GM23248 (cell line): Measurements from ENCODE around the gene PHLDB2. TPM values are rescaled to one million over a fixed set of nuclear protein-coding genes. Genes with fewer than 3 reads are reported as not detected.
A peak's percentile ranks its signal among the peaks of the same experiment; 100 is the strongest.

Experiments
- DNase-seq: peaks from one replicate; pipeline ENCODE4 v3.0.0-alpha.2; 2015
- H2AFZ ChIP-seq: fragments of 200-600 bp; sonication (generic); 2 replicates; pipeline ENCODE4 v1.6.1; 2016; ENCODE audit warnings: antibody characterized with exemption
- H3F3A ChIP-seq: fragments of 200-600 bp; sonication (generic); 2 replicates; pipeline ENCODE4 v1.6.1; 2016; ENCODE audit warnings: mild to moderate bottlenecking, antibody characterized with exemption, mixed run types; ENCODE audit not compliant: insufficient read depth
- H3K27ac ChIP-seq: fragments of 200-600 bp; sonication (generic); 2 replicates; pipeline ENCODE4 v1.5.1; 2016; ENCODE audit warnings: mild to moderate bottlenecking
- H3K27me3 ChIP-seq: fragments of 200-600 bp; sonication (generic); replicated peaks from 2 replicates; pipeline ENCODE4 v1.6.1; 2016; ENCODE audit warnings: mild to moderate bottlenecking; ENCODE audit not compliant: insufficient read depth
- H3K36me3 ChIP-seq: fragments of 200-600 bp; sonication (generic); 2 replicates; pipeline ENCODE4 v1.6.1; 2016; ENCODE audit warnings: low read depth, mild to moderate bottlenecking
- H3K4me1 ChIP-seq: fragments of 200-600 bp; sonication (generic); 2 replicates; pipeline ENCODE4 v1.6.1; 2016; ENCODE audit warnings: mild to moderate bottlenecking; ENCODE audit not compliant: insufficient read depth
- H3K4me2 ChIP-seq: fragments of 200-600 bp; sonication (generic); one replicate; pipeline ENCODE4 v1.6.1; 2016; ENCODE audit warnings: mild to moderate bottlenecking; ENCODE audit not compliant: unreplicated experiment
- H3K4me3 ChIP-seq: fragments of 200-600 bp; sonication (generic); 2 replicates; pipeline ENCODE4 v1.5.1; 2016; ENCODE audit warnings: mild to moderate bottlenecking
- H3K79me2 ChIP-seq: fragments of 200-600 bp; sonication (generic); 2 replicates; pipeline ENCODE4 v1.6.1; 2016; ENCODE audit warnings: mild to moderate bottlenecking; ENCODE audit not compliant: insufficient read depth
- H3K9ac ChIP-seq: fragments of 200-600 bp; sonication (generic); 2 replicates; pipeline ENCODE4 v1.6.1; 2016; ENCODE audit warnings: mild to moderate bottlenecking
- H3K9me2 ChIP-seq: fragments of 200-600 bp; sonication (generic); 2 replicates; pipeline ENCODE4 v1.6.1; 2016; ENCODE audit warnings: mixed run types, mild to moderate bottlenecking, moderate library complexity; ENCODE audit not compliant: insufficient read depth
- H3K9me3 ChIP-seq: fragments of 200-600 bp; sonication (generic); one replicate; pipeline ENCODE4 v1.6.1; 2017; ENCODE audit warnings: low read depth
- H4K20me1 ChIP-seq: fragments of 200-600 bp; sonication (generic); 2 replicates; pipeline ENCODE4 v1.6.0; 2016; ENCODE audit not compliant: insufficient read depth
- EZH2 ChIP-seq: fragments of 200-600 bp; sonication (generic); IDR thresholded peaks from 2 replicates; pipeline ENCODE4 v1.6.1; 2018; ENCODE audit warnings: antibody characterized with exemption, mild to moderate bottlenecking; ENCODE audit not compliant: insufficient read depth, poor library complexity, severe bottlenecking
- EZH2phosphoT487 ChIP-seq: fragments of 200-600 bp; sonication (generic); IDR thresholded peaks from 2 replicates; pipeline ENCODE4 v1.6.1; 2018; ENCODE audit warnings: antibody characterized with exemption, moderate library complexity, mild to moderate bottlenecking, low read depth; ENCODE audit not compliant: insufficient read depth
- WGBS, 2 experiments: methylation state at CpG; one replicate each; pipeline ENCODE4 v1.1.6; 2015 to 2017; ENCODE audit warnings: low lambda C conversion rate in 2 of 2, low coverage in 1 of 2; ENCODE audit errors: missing lambda C conversion rate in 2 of 2; 5-methylcytosine and 5-hydroxymethylcytosine counted together
- in situ Hi-C: fragments of 300-500 bp; cut with MboI; formaldehyde crosslinking; loops from 2 replicates; pipeline ENCODE4 v1.15.0; 2020
- polyA plus RNA-seq: library from polyadenylated mRNA; unstranded; fragments of >200 nt; fragmentation: Nextera tagmentation; extraction: Ambion mirVana; gene quantifications from 2 replicates; pipeline ENCODE4 v1.2.1, GENCODE V29; 2016
- total RNA-seq: library from RNA; depleted of rRNA; stranded (reverse); fragments of >200 nt; shearing (Covaris generic); gene quantifications from 2 replicates; pipeline ENCODE4 v1.2.3, GENCODE V29; 2014

PHLDB2 gene
- total and polyA plus RNA-seq, 2 experiments from 2014 or later: 55.6 to 60.6 TPM

GRCh38 chr3:111874177-111874820 lies 15.2 kb downstream of the PHLDB2 start:
- Histone ChIP-seq H3K4me2 (peak overlapping the region; percentile 41), H3F3A (peaks cover 30% of the 10 kb centered on the region), H3K4me3 (0 out of 2 replicates have a peak overlapping the region, but pooled peaks have one; percentile 4), H3K9me3 (no peaks in the 10 kb centered on the region), H3K27ac (peak overlapping the region; percentile 42), H3K9ac (0 out of 2 replicates have a peak overlapping the region, but pooled peaks have one; percentile 11), H3K27me3 (no peaks in the 10 kb centered on the region), H4K20me1 (no peaks in the 10 kb centered on the region), H3K36me3 (peaks cover 8% of the 10 kb centered on the region; the same call in 1 of the 2 replicates), H3K79me2 (peaks cover 100% of the 10 kb centered on the region), H3K9me2 (no peaks in the 10 kb centered on the region), H3K4me1 (peaks cover 35% of the 10 kb centered on the region), H2AFZ (no peak overlapping the region)
- TF ChIP-seq EZH2phosphoT487 (no peak), EZH2 (no peak)
- peak; percentile 87 for DNase-seq
- in situ Hi-C loops: no loop called here
- WGBS, 2 experiments: 64 to 73% methylated on average over 2 of the region's 2 CpGs

GRCh38 chr3:111881480-111881879 lies 22.4 kb downstream of the PHLDB2 start:
- DNase-seq: no peak
- Histone ChIP-seq H3K36me3 (peaks cover 19% of the 10 kb centered on the region), H4K20me1 (peaks cover 4% of the 10 kb centered on the region; the same call in 1 of the 2 replicates), H3K9me2 (no peaks in the 10 kb centered on the region), H3K4me2 (no peak overlapping the region), H3K4me1 (peaks cover 14% of the 10 kb centered on the region), H3K9me3 (no peaks in the 10 kb centered on the region), H3K27ac (no peak overlapping the region), H3K27me3 (no peaks in the 10 kb centered on the region), H3K9ac (no peak overlapping the region), H3K4me3 (no peak overlapping the region), H3K79me2 (peaks cover 100% of the 10 kb centered on the region), H2AFZ (no peak overlapping the region), H3F3A (no peaks in the 10 kb centered on the region)
- in situ Hi-C loops: no loop called here
- TF ChIP-seq EZH2 (no peak), EZH2phosphoT487 (no peak)

GRCh38 chr3:111882194-111882593 lies 23.1 kb downstream of the PHLDB2 start:
- WGBS, 2 experiments: 94 to 99% methylated on average over 2 of the region's 2 CpGs
- Histone ChIP-seq H3K9ac (no peak overlapping the region), H4K20me1 (peaks cover 4% of the 10 kb centered on the region; the same call in 1 of the 2 replicates), H3K36me3 (peaks cover 26% of the 10 kb centered on the region), H3K27ac (no peak overlapping the region), H3K4me2 (no peak overlapping the region), H3F3A (no peaks in the 10 kb centered on the region), H3K9me2 (no peaks in the 10 kb centered on the region), H3K79me2 (peaks cover 100% of the 10 kb centered on the region), H3K4me1 (peaks cover 14% of the 10 kb centered on the region), H3K4me3 (no peak overlapping the region), H3K9me3 (no peaks in the 10 kb centered on the region), H2AFZ (no peak overlapping the region), H3K27me3 (no peaks in the 10 kb centered on the region)
- no peak for DNase-seq
- no peak for TF ChIP-seq EZH2
- TF ChIP-seq EZH2phosphoT487: no peak
- in situ Hi-C loops: no loop called here

- H4K20me1 ChIP-seq: peaks cover 4% of the 10 kb centered on the region; the same call in 1 of the 2 replicates
- H3K79me2 ChIP-seq: peaks cover 100% of the 10 kb centered on the region
- no peaks in the 10 kb centered on the region for H3K9me3 ChIP-seq
- no peaks in the 10 kb centered on the region for H3K27me3 ChIP-seq
- no peak overlapping the region for H3K4me2 ChIP-seq
- no peaks in the 10 kb centered on the region for H3K9me2 ChIP-seq
- DNase-seq: no peak
- no peak overlapping the region for H3K27ac ChIP-seq
- no peak for TF ChIP-seq EZH2
- TF ChIP-seq EZH2phosphoT487: no peak
- no peak overlapping the region for H3K4me3 ChIP-seq
- peaks cover 30% of the 10 kb centered on the region for H3K36me3 ChIP-seq
- H3K9ac ChIP-seq: no peak overlapping the region
- H3F3A ChIP-seq: no peaks in the 10 kb centered on the region
- in situ Hi-C loops: no loop called here
- peaks cover 14% of the 10 kb centered on the region for H3K4me1 ChIP-seq
- H2AFZ ChIP-seq: no peak overlapping the region
These were observed 23.7 kb downstream of the PHLDB2 start for GRCh38 chr3:111882799-111883198.
